Fibroblast of mammary gland (primary cell): Measurements from ENCODE around the gene DSCAML1.

Source experiments
- DNase-seq: peaks from one replicate; pipeline ENCODE4 v3.0.0-alpha.2; 2010; ENCODE audit warnings: low read depth
- H3K4me3 ChIP-seq: 2 replicates; pipeline ENCODE4 v1.5.1; 2011; ENCODE audit warnings: low read depth, mild to moderate bottlenecking, low read length, moderate library complexity; ENCODE audit not compliant: control insufficient read depth
- TF ChIP-seq, protein P1 (sequence below): conservative IDR thresholded peaks from 2 replicates; pipeline ENCODE4 v1.5.1; 2011; ENCODE audit warnings: low read depth, low read length, inconsistent platforms; ENCODE audit not compliant: control insufficient read depth, insufficient read depth

DSCAML1 gene

GRCh38 chr11:117719480-117719879 is 77.5 kb downstream of the DSCAML1 start:
- TF ChIP-seq, protein P1, sequence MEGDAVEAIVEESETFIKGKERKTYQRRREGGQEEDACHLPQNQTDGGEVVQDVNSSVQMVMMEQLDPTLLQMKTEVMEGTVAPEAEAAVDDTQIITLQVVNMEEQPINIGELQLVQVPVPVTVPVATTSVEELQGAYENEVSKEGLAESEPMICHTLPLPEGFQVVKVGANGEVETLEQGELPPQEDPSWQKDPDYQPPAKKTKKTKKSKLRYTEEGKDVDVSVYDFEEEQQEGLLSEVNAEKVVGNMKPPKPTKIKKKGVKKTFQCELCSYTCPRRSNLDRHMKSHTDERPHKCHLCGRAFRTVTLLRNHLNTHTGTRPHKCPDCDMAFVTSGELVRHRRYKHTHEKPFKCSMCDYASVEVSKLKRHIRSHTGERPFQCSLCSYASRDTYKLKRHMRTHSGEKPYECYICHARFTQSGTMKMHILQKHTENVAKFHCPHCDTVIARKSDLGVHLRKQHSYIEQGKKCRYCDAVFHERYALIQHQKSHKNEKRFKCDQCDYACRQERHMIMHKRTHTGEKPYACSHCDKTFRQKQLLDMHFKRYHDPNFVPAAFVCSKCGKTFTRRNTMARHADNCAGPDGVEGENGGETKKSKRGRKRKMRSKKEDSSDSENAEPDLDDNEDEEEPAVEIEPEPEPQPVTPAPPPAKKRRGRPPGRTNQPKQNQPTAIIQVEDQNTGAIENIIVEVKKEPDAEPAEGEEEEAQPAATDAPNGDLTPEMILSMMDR = no peak

GRCh38 chr11:117717485-117718314 is 79.3 kb downstream of the DSCAML1 start:
- DNase-seq = no peak
- H3K4me3 ChIP-seq = no peak overlapping the region
- TF ChIP-seq, protein P1 = no peak

More at GRCh38 chr11:117719480-117719879, 77.5 kb downstream of the DSCAML1 start:
- no peak for DNase-seq
- no peak overlapping the region for H3K4me3 ChIP-seq

DNA sequence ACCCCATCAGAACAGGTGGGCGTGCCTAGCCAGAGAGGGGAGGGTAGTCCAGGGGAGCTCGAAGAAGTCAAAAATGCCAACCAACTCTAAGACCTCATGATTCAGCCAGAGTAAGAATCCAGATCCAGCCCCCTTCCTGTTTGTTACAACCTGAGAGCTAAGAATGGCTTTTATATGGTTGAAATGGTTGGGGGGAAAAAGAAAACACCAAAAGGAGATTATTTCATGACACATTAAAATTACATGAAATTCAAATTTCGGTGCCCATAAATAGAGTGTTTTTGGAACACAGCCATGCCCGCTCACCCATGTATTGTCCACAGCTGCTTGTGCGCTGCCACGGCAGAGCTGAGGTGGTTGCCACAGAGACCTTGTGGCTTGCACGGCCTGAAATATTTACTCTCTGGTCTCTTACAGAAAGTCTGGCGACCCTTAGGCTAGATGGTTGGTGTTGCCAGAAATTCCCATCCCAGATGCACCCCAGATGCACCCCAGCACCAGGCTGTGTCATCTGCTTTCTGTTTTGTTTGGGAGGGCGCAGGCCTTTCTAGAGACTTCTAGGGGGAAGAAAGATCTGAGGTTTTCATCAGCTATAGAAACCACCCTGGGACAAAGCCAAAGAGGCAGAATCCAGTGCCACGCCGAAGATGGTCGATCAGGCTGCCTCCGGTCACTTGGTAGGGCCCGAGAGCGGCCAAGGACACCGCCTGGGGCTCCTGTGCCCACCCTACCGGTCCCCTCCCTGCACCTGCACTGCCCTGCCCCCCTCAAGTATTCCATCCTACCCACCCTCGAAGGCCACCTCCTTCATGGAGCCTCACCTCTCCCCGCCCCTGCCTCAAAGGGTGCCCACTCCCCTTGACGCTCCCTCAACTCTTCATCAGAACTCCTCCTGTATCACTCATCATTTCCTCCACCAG is 80.2 kb downstream of the DSCAML1 start:
- TF ChIP-seq, protein P1 = no peak
- no peak for DNase-seq
- H3K4me3 ChIP-seq = no peak overlapping the region

DNA sequence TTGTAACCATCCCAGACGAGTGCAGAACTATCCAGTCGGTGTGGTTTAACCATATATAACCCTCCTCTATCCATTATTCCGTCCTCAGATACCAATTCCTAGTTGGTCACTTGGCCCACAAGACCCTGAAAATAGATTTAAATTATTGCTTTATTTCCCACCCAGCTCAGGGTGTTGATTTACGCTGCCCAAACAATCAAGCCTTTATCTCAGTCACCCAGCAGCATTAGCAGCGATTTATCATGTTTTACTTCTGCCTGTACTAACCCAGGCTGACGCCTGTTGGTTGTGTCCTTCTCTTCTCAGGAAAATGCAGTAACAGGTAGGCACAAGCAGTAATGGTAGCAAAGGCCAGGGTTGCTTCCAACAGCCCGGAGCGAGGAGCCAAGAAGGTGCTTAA is 81.2 kb downstream of the DSCAML1 start:
- DNase-seq = no peak
- no peak overlapping the region for H3K4me3 ChIP-seq
- TF ChIP-seq, protein P1 = no peak

- TF ChIP-seq, protein P1 = no peak
- no peak for DNase-seq
- H3K4me3 ChIP-seq = no peak overlapping the region
These were observed 83.5 kb downstream of the DSCAML1 start for GRCh38 chr11:117713538-117713991.

GRCh38 chr11:117712530-117712929 is 84.5 kb downstream of the DSCAML1 start:
- no peak overlapping the region for H3K4me3 ChIP-seq
- TF ChIP-seq, protein P1 = no peak
- DNase-seq = no peak
